ENCODE results near the gene PPP6R1. TPM values are rescaled to one million over a fixed set of nuclear protein-coding genes. Genes with fewer than 3 reads are reported as not detected.

PPP6R1 gene
- total RNA-seq, 1 experiment from 2014 or later, result 96.7 TPM

DNA sequence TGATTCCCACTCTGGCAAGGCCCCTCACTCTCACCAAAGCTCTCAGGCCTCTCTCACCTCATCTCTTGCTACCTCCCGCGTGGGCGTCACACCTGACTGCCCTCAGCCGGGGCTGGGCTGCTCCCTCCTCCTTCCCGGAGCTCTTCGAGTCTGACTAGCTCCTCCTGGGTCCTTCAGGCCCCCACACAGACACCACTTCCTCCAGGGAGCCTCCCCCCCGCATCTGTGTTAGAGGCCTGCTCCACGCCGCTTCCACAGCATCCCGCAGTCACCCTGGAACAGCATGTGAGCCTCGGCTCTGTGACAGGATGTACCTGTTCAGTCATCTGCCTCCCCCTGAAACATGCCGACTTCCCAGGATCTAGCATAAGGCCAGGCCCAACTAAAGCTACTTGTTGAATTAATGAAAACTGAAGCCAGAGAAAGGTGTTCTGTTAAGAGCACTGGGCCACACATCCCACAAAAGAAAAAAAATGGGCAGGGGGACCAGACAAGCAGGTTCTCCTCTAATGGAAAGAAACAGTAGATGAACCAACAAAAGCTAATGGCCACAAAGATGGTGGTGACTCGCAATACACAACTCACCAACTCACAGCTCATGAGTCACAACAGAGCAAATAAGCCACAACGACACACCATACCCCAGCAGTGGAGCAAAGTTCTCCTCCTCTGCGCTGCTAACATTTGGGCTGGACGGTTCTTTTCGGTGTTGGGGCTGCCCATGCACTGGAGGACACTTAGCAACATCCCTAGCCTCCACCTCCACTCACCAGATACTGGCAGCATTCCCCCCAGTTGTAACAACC, 3.0 kb downstream of the PPP6R1 start:
- peaks cover 79% of the 10 kb centered on the region for H3K79me2 ChIP-seq (ENCODE audit: insufficient read depth, low read length)
- CTCF ChIA-PET, result no interaction called here
- no peaks in the 10 kb centered on the region for H3K27me3 ChIP-seq (ENCODE audit: insufficient read depth, low read length)
- DNase-seq (ENCODE audit: low read depth, low spot score), result no peak
- BruUV-seq (replicated peaks), result no TSS peak
- H3K9me3 ChIP-seq (ENCODE audit: control insufficient read depth in 1 of 2, insufficient read depth in 1 of 2, low read depth in 1 of 2, low read length in 2 of 2), result no peaks in the 10 kb centered on the region
- POLR2A ChIA-PET, result interaction anchor here (1.2 kb wide), 1 partner anchor 45 kb away, joined by 3 read pairs; no protein-coding TSS in a partner anchor
- ATAC-seq, result no peak
- H4K20me1 ChIP-seq (ENCODE audit: insufficient read depth), result no peaks in the 10 kb centered on the region
- intact Hi-C loops (cut with micrococcal nuclease), result loop anchor here (5.0 kb wide), 1 partner anchor 89 kb away; the partner anchor contains the start of gene DNAAF3
- peaks cover 0 to 9% of the 10 kb centered on the region in 2 experiments; a peak in 3 of 4 replicates for H3K36me3 ChIP-seq (ENCODE audit: control insufficient read depth in 1 of 2, insufficient read depth in 2 of 2, low read length in 2 of 2)
- H3K4me1 ChIP-seq (ENCODE audit: control insufficient read depth in 1 of 2, insufficient read depth in 2 of 2, low read length in 2 of 2), result peaks cover 20 to 41% of the 10 kb centered on the region in 2 experiments
- H3K4me2 ChIP-seq (ENCODE audit: low read length), result peak overlapping the region; percentile 98
- TF ChIP-seq POLR2A (IDR thresholded peaks at IDR 0.05; ENCODE audit: borderline replicate concordance, extremely low read depth, insufficient read depth, insufficient read length) (no peak), EGR1 (IDR thresholded peaks at IDR 0.05; ENCODE audit: low read depth) (no peak), EZH2 (IDR thresholded peaks at IDR 0.05) (no peak)
- RAD21 ChIA-PET (ENCODE audit: low non-redundant PET in 1 of 2, low total read pairs in 2 of 2, uncharacterized antibody in 2 of 2, unreplicated experiment in 2 of 2), result no interaction called here
- no peaks in the 10 kb centered on the region for H3K9me2 ChIP-seq (ENCODE audit: insufficient read depth)
- H2AFZ ChIP-seq (ENCODE audit: low read depth, low read length, poor library complexity, severe bottlenecking), result no peak overlapping the region
- no peak overlapping the region for H3K9ac ChIP-seq (ENCODE audit: low read length)
- no peak overlapping the region for H3K27ac ChIP-seq (ENCODE audit: low read depth, low read length)
- no peak overlapping the region for H3K4me3 ChIP-seq (replicated peaks in 1 of 2; ENCODE audit: low read depth in 1 of 2, low read length in 2 of 2)

DNA sequence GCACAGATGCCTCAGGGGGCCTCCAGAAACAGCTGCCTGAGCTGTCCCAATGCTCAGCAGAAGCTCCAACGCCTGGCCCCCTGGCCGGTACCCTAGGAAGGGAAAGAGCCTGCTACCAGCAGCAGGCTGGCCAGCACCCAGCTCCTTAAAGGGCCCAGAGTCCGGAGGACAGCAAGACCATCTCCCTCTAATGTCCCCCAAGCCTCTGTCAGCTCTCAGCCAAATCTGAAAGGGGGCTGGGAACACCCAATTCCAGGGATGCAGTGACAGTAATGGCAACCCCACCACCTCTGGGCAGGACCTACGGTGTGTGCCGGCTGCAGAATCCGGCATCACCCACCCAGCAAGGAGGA, 4.2 kb downstream of the PPP6R1 start:
- RAD21 ChIA-PET (ENCODE audit: low non-redundant PET in 1 of 2, low total read pairs in 2 of 2, uncharacterized antibody in 2 of 2, unreplicated experiment in 2 of 2), result no interaction called here
- BruUV-seq (replicated peaks), result no TSS peak

More for the DNA sequence above, 4.2 kb downstream of the PPP6R1 start:
- CTCF ChIA-PET, result no interaction called here
- Histone ChIP-seq H4K20me1 (ENCODE audit: insufficient read depth) (no peaks in the 10 kb centered on the region), H3K4me1 (ENCODE audit: control insufficient read depth in 1 of 2, insufficient read depth in 2 of 2, low read length in 2 of 2) (peaks cover 9 to 31% of the 10 kb centered on the region in 2 experiments), H3K27me3 (ENCODE audit: insufficient read depth, low read length) (no peaks in the 10 kb centered on the region), H3K27ac (ENCODE audit: low read depth, low read length) (no peak overlapping the region; the same call in 1 of the 2 replicates), H2AFZ (ENCODE audit: low read depth, low read length, poor library complexity, severe bottlenecking) (no peak overlapping the region), H3K9me2 (ENCODE audit: insufficient read depth) (no peaks in the 10 kb centered on the region), H3K79me2 (ENCODE audit: insufficient read depth, low read length) (peaks cover 91% of the 10 kb centered on the region), H3K36me3 (ENCODE audit: control insufficient read depth in 1 of 2, insufficient read depth in 2 of 2, low read length in 2 of 2) (peaks cover 2 to 9% of the 10 kb centered on the region in 2 experiments; a peak in 3 of 4 replicates), H3K4me3 (replicated peaks in 1 of 2; ENCODE audit: low read depth in 1 of 2, low read length in 2 of 2) (no peak overlapping the region), H3K4me2 (ENCODE audit: low read length) (no peak overlapping the region), H3K9me3 (ENCODE audit: control insufficient read depth in 1 of 2, insufficient read depth in 1 of 2, low read depth in 1 of 2, low read length in 2 of 2) (no peaks in the 10 kb centered on the region), H3K9ac (ENCODE audit: low read length) (no peak overlapping the region)
- POLR2A ChIA-PET, result no interaction called here
- DNase-seq (ENCODE audit: low read depth, low spot score) (no peak), ATAC-seq (no peak)
- intact Hi-C loops (cut with micrococcal nuclease), result no loop called here
- no peak for TF ChIP-seq FOSL1 (IDR thresholded peaks at IDR 0.05; ENCODE audit: low read depth)
- TF ChIP-seq POLR2AphosphoS5 (IDR thresholded peaks at IDR 0.05; ENCODE audit: low read depth, low read length), result no peak
- TF ChIP-seq YY1 (IDR thresholded peaks at IDR 0.05; ENCODE audit: extremely low read depth, insufficient replicate concordance, low read depth, low read length), result no peak
- no peak for TF ChIP-seq JUND (IDR thresholded peaks at IDR 0.05)
- TF ChIP-seq ZNF274 (IDR thresholded peaks at IDR 0.05; ENCODE audit: low read depth, low read length), result no peak
- no peak for TF ChIP-seq TCF7L2 (IDR thresholded peaks at IDR 0.05; ENCODE audit: borderline replicate concordance, extremely low read depth, insufficient read depth, insufficient read length)
- TF ChIP-seq, protein P1, sequence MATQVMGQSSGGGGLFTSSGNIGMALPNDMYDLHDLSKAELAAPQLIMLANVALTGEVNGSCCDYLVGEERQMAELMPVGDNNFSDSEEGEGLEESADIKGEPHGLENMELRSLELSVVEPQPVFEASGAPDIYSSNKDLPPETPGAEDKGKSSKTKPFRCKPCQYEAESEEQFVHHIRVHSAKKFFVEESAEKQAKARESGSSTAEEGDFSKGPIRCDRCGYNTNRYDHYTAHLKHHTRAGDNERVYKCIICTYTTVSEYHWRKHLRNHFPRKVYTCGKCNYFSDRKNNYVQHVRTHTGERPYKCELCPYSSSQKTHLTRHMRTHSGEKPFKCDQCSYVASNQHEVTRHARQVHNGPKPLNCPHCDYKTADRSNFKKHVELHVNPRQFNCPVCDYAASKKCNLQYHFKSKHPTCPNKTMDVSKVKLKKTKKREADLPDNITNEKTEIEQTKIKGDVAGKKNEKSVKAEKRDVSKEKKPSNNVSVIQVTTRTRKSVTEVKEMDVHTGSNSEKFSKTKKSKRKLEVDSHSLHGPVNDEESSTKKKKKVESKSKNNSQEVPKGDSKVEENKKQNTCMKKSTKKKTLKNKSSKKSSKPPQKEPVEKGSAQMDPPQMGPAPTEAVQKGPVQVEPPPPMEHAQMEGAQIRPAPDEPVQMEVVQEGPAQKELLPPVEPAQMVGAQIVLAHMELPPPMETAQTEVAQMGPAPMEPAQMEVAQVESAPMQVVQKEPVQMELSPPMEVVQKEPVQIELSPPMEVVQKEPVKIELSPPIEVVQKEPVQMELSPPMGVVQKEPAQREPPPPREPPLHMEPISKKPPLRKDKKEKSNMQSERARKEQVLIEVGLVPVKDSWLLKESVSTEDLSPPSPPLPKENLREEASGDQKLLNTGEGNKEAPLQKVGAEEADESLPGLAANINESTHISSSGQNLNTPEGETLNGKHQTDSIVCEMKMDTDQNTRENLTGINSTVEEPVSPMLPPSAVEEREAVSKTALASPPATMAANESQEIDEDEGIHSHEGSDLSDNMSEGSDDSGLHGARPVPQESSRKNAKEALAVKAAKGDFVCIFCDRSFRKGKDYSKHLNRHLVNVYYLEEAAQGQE (IDR thresholded peaks at IDR 0.05; ENCODE audit: low read depth), result no peak
- TF ChIP-seq SIN3A (IDR thresholded peaks at IDR 0.05; ENCODE audit: low read depth), result no peak
- TF ChIP-seq EGR1 (IDR thresholded peaks at IDR 0.05; ENCODE audit: low read depth), result no peak
- TF ChIP-seq, protein P2, sequence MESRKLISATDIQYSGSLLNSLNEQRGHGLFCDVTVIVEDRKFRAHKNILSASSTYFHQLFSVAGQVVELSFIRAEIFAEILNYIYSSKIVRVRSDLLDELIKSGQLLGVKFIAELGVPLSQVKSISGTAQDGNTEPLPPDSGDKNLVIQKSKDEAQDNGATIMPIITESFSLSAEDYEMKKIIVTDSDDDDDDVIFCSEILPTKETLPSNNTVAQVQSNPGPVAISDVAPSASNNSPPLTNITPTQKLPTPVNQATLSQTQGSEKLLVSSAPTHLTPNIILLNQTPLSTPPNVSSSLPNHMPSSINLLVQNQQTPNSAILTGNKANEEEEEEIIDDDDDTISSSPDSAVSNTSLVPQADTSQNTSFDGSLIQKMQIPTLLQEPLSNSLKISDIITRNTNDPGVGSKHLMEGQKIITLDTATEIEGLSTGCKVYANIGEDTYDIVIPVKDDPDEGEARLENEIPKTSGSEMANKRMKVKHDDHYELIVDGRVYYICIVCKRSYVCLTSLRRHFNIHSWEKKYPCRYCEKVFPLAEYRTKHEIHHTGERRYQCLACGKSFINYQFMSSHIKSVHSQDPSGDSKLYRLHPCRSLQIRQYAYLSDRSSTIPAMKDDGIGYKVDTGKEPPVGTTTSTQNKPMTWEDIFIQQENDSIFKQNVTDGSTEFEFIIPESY (IDR thresholded peaks at IDR 0.05; ENCODE audit: extremely low read depth, insufficient replicate concordance, low read length), result no peak
- no peak for TF ChIP-seq POLR2A (IDR thresholded peaks at IDR 0.05; ENCODE audit: borderline replicate concordance, extremely low read depth, insufficient read depth, insufficient read length)
- TF ChIP-seq ELF1 (IDR thresholded peaks at IDR 0.05; ENCODE audit: borderline replicate concordance, low read depth), result no peak
- TF ChIP-seq SP1 (IDR thresholded peaks at IDR 0.05; ENCODE audit: low read depth), result no peak
